PC-3 (cell line): Measurements from ENCODE around the gene MAGI2. TPM values are rescaled to one million over a fixed set of nuclear protein-coding genes. Genes with fewer than 3 reads are reported as not detected.

Source experiments
- ATAC-seq: fragments of 200-7000 bp; cut with Tn5 transposase; 2 replicates; pipeline ENCODE4 v1.9.1; 2020; ENCODE audit warnings: mild to moderate bottlenecking, moderate library complexity
- BruUV-seq: library from RNA; stranded (reverse); fragments of 400-500 nt; replicated peaks from 2 replicates; lab custom pipeline; 2021; lab: Mats Ljungman, UMichigan
- CTCF ChIA-PET: fragments of 300-600 bp; sonication (Branson Sonifier 250); formaldehyde crosslinking; loops from one replicate; lab custom pipeline; 2022; ENCODE audit warnings: antibody characterized with exemption; lab: Charles Lee
- POLR2A ChIA-PET: fragments of 300-600 bp; sonication (Branson Sonifier 250); formaldehyde crosslinking; loops from one replicate; lab custom pipeline; 2022; ENCODE audit warnings: antibody characterized with exemption; ENCODE audit not compliant: unreplicated experiment; lab: Charles Lee
- DNase-seq: peaks from one replicate; pipeline ENCODE4 v3.0.0-alpha.2; 2015
- H2AFZ ChIP-seq: fragments of 300-600 bp; sonication (generic); 2 replicates; pipeline ENCODE4 v1.6.0; 2016; ENCODE audit warnings: antibody characterized with exemption, low read length
- H3F3A ChIP-seq: fragments of 300-600 bp; sonication (generic); one replicate; pipeline ENCODE4 v1.6.0; 2017; ENCODE audit warnings: antibody characterized with exemption, low read length, control low read depth, mild to moderate bottlenecking; ENCODE audit not compliant: unreplicated experiment
- H3K27ac ChIP-seq: fragments of 300-600 bp; sonication (generic); 2 replicates; pipeline ENCODE4 v1.5.1; 2016; ENCODE audit warnings: mild to moderate bottlenecking, low read length
- H3K27me3 ChIP-seq: fragments of 300-600 bp; sonication (generic); 2 replicates; pipeline ENCODE4 v1.6.1; 2016; ENCODE audit warnings: low read length, mixed read lengths
- H3K36me3 ChIP-seq: fragments of 300-600 bp; sonication (generic); 2 replicates; pipeline ENCODE4 v1.6.1; 2016; ENCODE audit warnings: low read depth, mixed run types, low read length, mixed read lengths
- H3K4me1 ChIP-seq: fragments of 300-600 bp; sonication (generic); 2 replicates; pipeline ENCODE4 v1.5.1; 2016; ENCODE audit warnings: low read length; ENCODE audit not compliant: insufficient read depth
- H3K4me2 ChIP-seq: fragments of 300-600 bp; sonication (generic); 2 replicates; pipeline ENCODE4 v1.6.0; 2016; ENCODE audit warnings: low read length
- H3K4me3 ChIP-seq: fragments of 300-600 bp; sonication (generic); 2 replicates; pipeline ENCODE4 v1.5.1; 2016; ENCODE audit warnings: mild to moderate bottlenecking, low read length, mixed read lengths
- H3K79me2 ChIP-seq: fragments of 300-600 bp; sonication (generic); 2 replicates; pipeline ENCODE4 v1.6.1; 2017; ENCODE audit warnings: low read length, mixed read lengths
- H3K9ac ChIP-seq: fragments of 300-600 bp; sonication (generic); 2 replicates; pipeline ENCODE4 v1.6.0; 2016; ENCODE audit warnings: mild to moderate bottlenecking, low read length
- H3K9me2 ChIP-seq: fragments of 300-600 bp; sonication (generic); replicated peaks from 2 replicates; pipeline ENCODE4 v1.6.1; 2016; ENCODE audit warnings: mixed run types, low read length, mixed read lengths
- H3K9me3 ChIP-seq: fragments of 300-600 bp; sonication (generic); 2 replicates; pipeline ENCODE4 v1.6.1; 2016; ENCODE audit warnings: low read length, mixed read lengths
- H4K20me1 ChIP-seq: fragments of 300-600 bp; sonication (generic); 2 replicates; pipeline ENCODE4 v1.6.1; 2016; ENCODE audit warnings: low read length, mixed read lengths
- EZH2 ChIP-seq: fragments of 300-600 bp; sonication (generic); IDR thresholded peaks from one replicate; pipeline ENCODE4 v1.6.1; 2017; ENCODE audit warnings: antibody characterized with exemption, mild to moderate bottlenecking, low read length; ENCODE audit not compliant: unreplicated experiment
- EZH2phosphoT487 ChIP-seq: fragments of 300-600 bp; sonication (generic); IDR thresholded peaks from 2 replicates; pipeline ENCODE4 v1.6.1; 2018; ENCODE audit warnings: mild to moderate bottlenecking, antibody characterized with exemption, low read length, borderline replicate concordance
- intact Hi-C: fragments of 100-400 bp; cut with micrococcal nuclease; formaldehyde crosslinking; loops from 2 replicates; pipeline ENCODE4 v1.9.0; 2023
- total RNA-seq: library from RNA; depleted of rRNA; stranded (reverse); fragments of >200 nt; gene quantifications from 2 replicates; pipeline ENCODE4 v1.2.3, GENCODE V29; 2014
- TF ChIP-seq, protein P1 (sequence below): fragments of 300-600 bp; sonication (generic); conservative IDR thresholded peaks from 2 replicates; pipeline ENCODE4 v1.5.1; 2017; ENCODE audit warnings: antibody characterized with exemption, low read depth, mild to moderate bottlenecking, low read length

MAGI2 gene
- total RNA-seq, 1 experiment from 2014 or later, result not detected

DNA sequence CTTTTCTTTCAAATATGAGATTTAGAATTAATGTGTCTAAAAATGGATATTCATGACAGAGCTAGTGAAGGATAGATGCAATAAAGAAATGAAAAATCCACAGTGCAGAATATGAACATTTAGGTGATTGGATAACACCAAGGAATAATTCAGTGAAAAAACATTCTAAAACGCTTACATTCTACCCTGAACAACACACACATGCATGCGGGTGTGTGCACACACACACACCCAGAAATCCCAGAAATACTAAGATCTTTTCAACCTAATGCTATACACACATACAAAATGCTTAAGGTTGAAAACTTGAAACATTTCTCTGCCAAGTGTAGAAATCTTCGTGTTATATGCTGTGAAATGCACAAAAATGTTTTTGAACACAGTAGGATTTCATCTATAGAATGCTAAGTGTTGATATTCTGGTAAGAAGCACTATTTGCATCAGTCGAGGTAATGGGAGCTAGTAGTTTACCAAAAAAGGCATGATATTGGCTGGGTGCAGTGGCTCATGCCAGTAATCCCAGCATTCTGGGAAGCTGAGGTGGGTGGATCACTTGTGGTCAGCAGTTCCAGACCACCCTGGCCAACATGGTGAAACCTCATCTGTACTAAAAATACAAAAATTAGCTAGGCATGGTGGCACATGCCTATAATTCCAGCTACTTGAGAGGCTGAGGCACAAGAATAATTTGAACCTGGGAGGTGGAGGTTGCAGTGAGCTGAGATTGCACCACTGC, 1054.3 kb downstream of the MAGI2 start:
- Histone ChIP-seq H3F3A (no peaks in the 10 kb centered on the region), H3K4me2 (no peak overlapping the region), H3K27me3 (peaks cover 60% of the 10 kb centered on the region), H3K27ac (no peak overlapping the region), H3K9me3 (no peaks in the 10 kb centered on the region), H3K79me2 (no peaks in the 10 kb centered on the region), H3K4me3 (no peak overlapping the region), H2AFZ (no peak overlapping the region), H3K9me2 (no peaks in the 10 kb centered on the region), H4K20me1 (no peaks in the 10 kb centered on the region), H3K4me1 (no peaks in the 10 kb centered on the region), H3K36me3 (no peaks in the 10 kb centered on the region), H3K9ac (no peak overlapping the region)
- no TSS peak for BruUV-seq
- ChIA-PET POLR2A (interaction anchor here (0.6 kb wide), 1 partner anchor 627 kb away, joined by 12 read pairs; no protein-coding TSS in a partner anchor), CTCF (no interaction called here)
- DNase-seq, result no peak
- TF ChIP-seq, protein P1, sequence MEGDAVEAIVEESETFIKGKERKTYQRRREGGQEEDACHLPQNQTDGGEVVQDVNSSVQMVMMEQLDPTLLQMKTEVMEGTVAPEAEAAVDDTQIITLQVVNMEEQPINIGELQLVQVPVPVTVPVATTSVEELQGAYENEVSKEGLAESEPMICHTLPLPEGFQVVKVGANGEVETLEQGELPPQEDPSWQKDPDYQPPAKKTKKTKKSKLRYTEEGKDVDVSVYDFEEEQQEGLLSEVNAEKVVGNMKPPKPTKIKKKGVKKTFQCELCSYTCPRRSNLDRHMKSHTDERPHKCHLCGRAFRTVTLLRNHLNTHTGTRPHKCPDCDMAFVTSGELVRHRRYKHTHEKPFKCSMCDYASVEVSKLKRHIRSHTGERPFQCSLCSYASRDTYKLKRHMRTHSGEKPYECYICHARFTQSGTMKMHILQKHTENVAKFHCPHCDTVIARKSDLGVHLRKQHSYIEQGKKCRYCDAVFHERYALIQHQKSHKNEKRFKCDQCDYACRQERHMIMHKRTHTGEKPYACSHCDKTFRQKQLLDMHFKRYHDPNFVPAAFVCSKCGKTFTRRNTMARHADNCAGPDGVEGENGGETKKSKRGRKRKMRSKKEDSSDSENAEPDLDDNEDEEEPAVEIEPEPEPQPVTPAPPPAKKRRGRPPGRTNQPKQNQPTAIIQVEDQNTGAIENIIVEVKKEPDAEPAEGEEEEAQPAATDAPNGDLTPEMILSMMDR, result no peak
- TF ChIP-seq EZH2phosphoT487, result no peak
- no peak for ATAC-seq
- intact Hi-C loops, result no loop called here

DNA sequence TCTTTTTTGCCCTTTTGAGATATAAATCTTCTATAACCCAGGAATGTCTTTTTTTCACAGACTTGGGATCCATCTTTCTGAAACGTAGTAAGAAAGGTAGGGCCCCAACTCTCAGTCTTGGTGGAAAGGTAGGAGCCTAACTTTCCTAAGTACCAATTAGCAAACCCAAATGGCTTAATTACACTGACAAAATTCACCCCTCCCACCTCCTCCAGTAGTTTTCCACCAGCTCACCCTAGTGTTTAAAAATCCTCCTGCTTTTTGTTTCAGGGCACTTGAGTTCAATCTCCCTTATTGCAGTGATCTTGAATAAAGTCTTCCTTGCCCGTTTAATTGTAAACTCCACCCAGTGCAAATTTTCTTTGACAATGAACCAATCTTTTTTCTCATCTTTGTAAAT, 1054.9 kb downstream of the MAGI2 start:
- CTCF ChIA-PET, result no interaction called here
- no peaks in the 10 kb centered on the region for H4K20me1 ChIP-seq

DNA sequence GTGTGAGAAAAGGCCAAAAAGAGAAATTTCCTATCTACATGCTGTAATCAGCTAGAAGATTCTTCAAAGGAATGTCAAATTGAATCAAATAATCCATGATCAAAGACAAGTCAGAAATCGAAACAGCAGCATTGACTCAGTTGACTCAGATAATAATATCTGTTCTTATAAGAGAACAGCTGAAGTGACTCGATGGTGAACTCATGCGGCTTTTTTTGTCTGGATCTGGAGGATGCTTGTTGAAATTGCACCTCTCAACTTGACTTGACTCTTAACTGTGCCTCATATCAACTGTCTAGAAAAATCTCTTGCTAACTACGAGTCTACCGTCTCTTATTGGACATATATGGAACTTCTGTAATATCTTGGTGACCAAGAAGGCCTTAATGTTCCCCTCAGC, 1055.4 kb downstream of the MAGI2 start:
- TF ChIP-seq, protein P1, result no peak
- TF ChIP-seq EZH2phosphoT487, result no peak
- no peak for TF ChIP-seq EZH2
- ATAC-seq (no peak), DNase-seq (no peak)
- Histone ChIP-seq H3K9me3 (no peaks in the 10 kb centered on the region), H3K9ac (no peak overlapping the region), H3F3A (no peaks in the 10 kb centered on the region), H2AFZ (no peak overlapping the region), H3K27ac (no peak overlapping the region), H3K4me1 (no peaks in the 10 kb centered on the region), H4K20me1 (no peaks in the 10 kb centered on the region), H3K4me3 (no peak overlapping the region), H3K79me2 (no peaks in the 10 kb centered on the region), H3K9me2 (no peaks in the 10 kb centered on the region), H3K4me2 (no peak overlapping the region), H3K27me3 (peaks cover 64% of the 10 kb centered on the region), H3K36me3 (no peaks in the 10 kb centered on the region)
- CTCF ChIA-PET, result no interaction called here
- POLR2A ChIA-PET, result no interaction called here
- BruUV-seq, result no TSS peak
- intact Hi-C loops, result no loop called here

More for the DNA sequence above, 1054.9 kb downstream of the MAGI2 start:
- no peaks in the 10 kb centered on the region for H3K9me3 ChIP-seq
- BruUV-seq, result no TSS peak
- H3K9ac ChIP-seq, result no peak overlapping the region
- no peak for ATAC-seq
- TF ChIP-seq, protein P1, result no peak
- TF ChIP-seq EZH2 (no peak), EZH2phosphoT487 (no peak)
- no peak overlapping the region for H2AFZ ChIP-seq
- H3K4me1 ChIP-seq, result no peaks in the 10 kb centered on the region
- H3K27ac ChIP-seq, result no peak overlapping the region
- no peak overlapping the region for H3K4me3 ChIP-seq
- no peak for DNase-seq
- POLR2A ChIA-PET, result no interaction called here
- intact Hi-C loops, result no loop called here
- peaks cover 62% of the 10 kb centered on the region for H3K27me3 ChIP-seq
- H3F3A ChIP-seq, result no peaks in the 10 kb centered on the region
- no peaks in the 10 kb centered on the region for H3K36me3 ChIP-seq
- no peaks in the 10 kb centered on the region for H3K79me2 ChIP-seq
- H3K9me2 ChIP-seq, result no peaks in the 10 kb centered on the region
- no peak overlapping the region for H3K4me2 ChIP-seq
